Measurements from ENCODE around the gene YTHDF1. TPM values are rescaled to one million over a fixed set of nuclear protein-coding genes. Genes with fewer than 3 reads are reported as not detected.

YTHDF1 gene
- total RNA-seq, 1 donor from 2014 or later: 27.7 TPM

- no peaks in the 10 kb centered on the region for H3K9me3 ChIP-seq
- intact Hi-C loops (cut with DNase I): no loop called here
- DNase-seq (ENCODE audit: extremely low spot score in 2 of 2): no peak
- peaks cover 11% of the 10 kb centered on the region for H3K27me3 ChIP-seq
- no peak overlapping the region for H3K27ac ChIP-seq
- H3K36me3 ChIP-seq: no peaks in the 10 kb centered on the region
- H3K4me1 ChIP-seq: peaks cover 22% of the 10 kb centered on the region
- no peak overlapping the region for H3K4me3 ChIP-seq
- TF ChIP-seq POLR2A (IDR thresholded peaks at IDR 0.05): no peak
- TF ChIP-seq CTCF (IDR thresholded peaks at IDR 0.05): no peak
- no peak for TF ChIP-seq POLR2AphosphoS5 (IDR thresholded peaks at IDR 0.05; ENCODE audit: insufficient read depth in 1 of 2, low read depth in 1 of 2)
Observed at GRCh38 chr20:63258781-63259180, 42.9 kb upstream of the YTHDF1 start.

- no peak for TF ChIP-seq POLR2A (IDR thresholded peaks at IDR 0.05)
- TF ChIP-seq CTCF (IDR thresholded peaks at IDR 0.05): no peak
- TF ChIP-seq POLR2AphosphoS5 (IDR thresholded peaks at IDR 0.05; ENCODE audit: insufficient read depth in 1 of 2, low read depth in 1 of 2): no peak
- peaks cover 11% of the 10 kb centered on the region for H3K27me3 ChIP-seq
- H3K4me1 ChIP-seq: peaks cover 32% of the 10 kb centered on the region
- H3K36me3 ChIP-seq: no peaks in the 10 kb centered on the region
- no peaks in the 10 kb centered on the region for H3K9me3 ChIP-seq
- no peak for DNase-seq (ENCODE audit: extremely low spot score in 2 of 2)
- no peak overlapping the region for H3K27ac ChIP-seq
- intact Hi-C loops (cut with DNase I): no loop called here
- H3K4me3 ChIP-seq: no peak overlapping the region
Observed at GRCh38 chr20:63257629-63258028, 41.7 kb upstream of the YTHDF1 start.

- Histone ChIP-seq H3K4me3 (no peak overlapping the region), H3K36me3 (no peaks in the 10 kb centered on the region), H3K4me1 (peaks cover 32% of the 10 kb centered on the region), H3K9me3 (no peaks in the 10 kb centered on the region), H3K27me3 (peaks cover 11% of the 10 kb centered on the region), H3K27ac (no peak overlapping the region)
- TF ChIP-seq POLR2A (IDR thresholded peaks at IDR 0.05) (no peak), CTCF (IDR thresholded peaks at IDR 0.05) (no peak), POLR2AphosphoS5 (IDR thresholded peaks at IDR 0.05; ENCODE audit: insufficient read depth in 1 of 2, low read depth in 1 of 2) (no peak)
- intact Hi-C loops (cut with DNase I): no loop called here
- DNase-seq (ENCODE audit: extremely low spot score in 2 of 2): no peak
Observed at GRCh38 chr20:63256954-63257353, 41.0 kb upstream of the YTHDF1 start.

- Histone ChIP-seq H3K4me3 (no peak overlapping the region), H3K9me3 (no peaks in the 10 kb centered on the region), H3K27me3 (peaks cover 11% of the 10 kb centered on the region), H3K4me1 (peaks cover 30% of the 10 kb centered on the region), H3K27ac (no peak overlapping the region), H3K36me3 (no peaks in the 10 kb centered on the region)
- intact Hi-C loops (cut with DNase I): no loop called here
- DNase-seq (ENCODE audit: extremely low spot score in 2 of 2): no peak
- TF ChIP-seq POLR2A (IDR thresholded peaks at IDR 0.05): no peak
- no peak for TF ChIP-seq POLR2AphosphoS5 (IDR thresholded peaks at IDR 0.05; ENCODE audit: insufficient read depth in 1 of 2, low read depth in 1 of 2)
- no peak for TF ChIP-seq CTCF (IDR thresholded peaks at IDR 0.05)
Observed at GRCh38 chr20:63255931-63256704, 40.2 kb upstream of the YTHDF1 start.

Data from vagina (tissue), 2 donors.